ENCODE measurements around the gene TINAGL1. TPM values are rescaled to one million over a fixed set of nuclear protein-coding genes. Genes with fewer than 3 reads are reported as not detected.

The TINAGL1 gene
- total RNA-seq, 4 donors from 2014 or later, result 139 to 354 (median 244) TPM

GRCh38 chr1:31572323-31573104, 3.8 kb upstream of the TINAGL1 start:
- peak overlapping the region; percentile 92 to 96 (median 94) for H3K27ac ChIP-seq (replicated peaks in 1 of 4)
- intact Hi-C loops (cut with DNase I), result no loop called here
- no peaks in the 10 kb centered on the region for H3K9me3 ChIP-seq
- peaks cover 42 to 51% (median 48%) of the 10 kb centered on the region in 4 donors for H3K4me1 ChIP-seq
- H3K36me3 ChIP-seq, result peaks cover 0 to 8% (median 0%) of the 10 kb centered on the region in 4 donors
- H3K4me3 ChIP-seq, result no peak overlapping the region
- WGBS, result 80% methylated on average over 5 of the region's 7 CpGs
- H3K27me3 ChIP-seq, result no peaks in the 10 kb centered on the region
- TF ChIP-seq POLR2A (IDR thresholded peaks at IDR 0.05; ENCODE audit: low read depth) (no peak), EP300 (IDR thresholded peaks at IDR 0.05) (no peak), POLR2AphosphoS5 (IDR thresholded peaks at IDR 0.05) (peak in 1 of 2 donors; percentile 8)
- TF ChIP-seq, protein P1, sequence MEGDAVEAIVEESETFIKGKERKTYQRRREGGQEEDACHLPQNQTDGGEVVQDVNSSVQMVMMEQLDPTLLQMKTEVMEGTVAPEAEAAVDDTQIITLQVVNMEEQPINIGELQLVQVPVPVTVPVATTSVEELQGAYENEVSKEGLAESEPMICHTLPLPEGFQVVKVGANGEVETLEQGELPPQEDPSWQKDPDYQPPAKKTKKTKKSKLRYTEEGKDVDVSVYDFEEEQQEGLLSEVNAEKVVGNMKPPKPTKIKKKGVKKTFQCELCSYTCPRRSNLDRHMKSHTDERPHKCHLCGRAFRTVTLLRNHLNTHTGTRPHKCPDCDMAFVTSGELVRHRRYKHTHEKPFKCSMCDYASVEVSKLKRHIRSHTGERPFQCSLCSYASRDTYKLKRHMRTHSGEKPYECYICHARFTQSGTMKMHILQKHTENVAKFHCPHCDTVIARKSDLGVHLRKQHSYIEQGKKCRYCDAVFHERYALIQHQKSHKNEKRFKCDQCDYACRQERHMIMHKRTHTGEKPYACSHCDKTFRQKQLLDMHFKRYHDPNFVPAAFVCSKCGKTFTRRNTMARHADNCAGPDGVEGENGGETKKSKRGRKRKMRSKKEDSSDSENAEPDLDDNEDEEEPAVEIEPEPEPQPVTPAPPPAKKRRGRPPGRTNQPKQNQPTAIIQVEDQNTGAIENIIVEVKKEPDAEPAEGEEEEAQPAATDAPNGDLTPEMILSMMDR (IDR thresholded peaks at IDR 0.05), result no peak
- DNase-seq (ENCODE audit: extremely low spot score), result peak; percentile 53

DNA sequence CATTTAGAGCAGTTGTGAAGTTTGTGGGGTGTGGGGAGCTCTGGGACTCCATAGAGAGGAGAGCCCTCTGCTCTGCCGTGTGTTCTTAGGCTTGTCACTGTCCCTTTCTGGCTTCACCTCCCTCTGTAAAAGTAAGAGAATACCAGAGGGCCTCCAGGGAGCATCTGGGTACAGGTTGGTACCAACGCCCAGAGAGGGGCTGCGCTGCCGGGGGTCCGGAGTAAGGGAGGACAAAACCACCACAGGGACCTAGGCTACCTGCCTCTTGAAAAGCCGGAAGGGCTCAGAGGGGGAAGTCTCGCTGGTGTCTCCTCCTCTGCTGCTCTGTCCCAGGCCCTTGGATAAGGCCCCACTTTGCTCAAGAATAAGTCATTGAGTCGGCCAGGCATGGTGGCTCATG, 3.1 kb upstream of the TINAGL1 start:
- H3K4me3 ChIP-seq, result no peak overlapping the region
- H3K27ac ChIP-seq (replicated peaks in 1 of 4), result peak overlapping the region; percentile 92 to 96 (median 94)
- no peaks in the 10 kb centered on the region for H3K27me3 ChIP-seq
- intact Hi-C loops (cut with DNase I), result no loop called here
- H3K36me3 ChIP-seq, result peaks cover 0 to 12% (median 0%) of the 10 kb centered on the region in 4 donors
- WGBS, result 91% methylated on average over 8 of the region's 8 CpGs
- H3K4me1 ChIP-seq, result peaks cover 42 to 57% (median 49%) of the 10 kb centered on the region in 4 donors
- DNase-seq (ENCODE audit: extremely low spot score), result peak; percentile 79
- no peaks in the 10 kb centered on the region for H3K9me3 ChIP-seq
- TF ChIP-seq POLR2A (IDR thresholded peaks at IDR 0.05; ENCODE audit: low read depth) (no peak), POLR2AphosphoS5 (IDR thresholded peaks at IDR 0.05) (no peak), EP300 (IDR thresholded peaks at IDR 0.05) (no peak)
- TF ChIP-seq, protein P1 (IDR thresholded peaks at IDR 0.05), result no peak

GRCh38 chr1:31574749-31575368, 1.5 kb upstream of the TINAGL1 start:
- TF ChIP-seq, protein P1 (IDR thresholded peaks at IDR 0.05), result no peak
- TF ChIP-seq EP300 (IDR thresholded peaks at IDR 0.05) (no peak), POLR2AphosphoS5 (IDR thresholded peaks at IDR 0.05) (no peak), POLR2A (IDR thresholded peaks at IDR 0.05; ENCODE audit: low read depth) (no peak)
- Histone ChIP-seq H3K36me3 (peaks cover 0 to 22% (median 0%) of the 10 kb centered on the region in 4 donors), H3K27ac (replicated peaks in 1 of 4) (peak overlapping the region; percentile 92 to 96 (median 94)), H3K9me3 (no peaks in the 10 kb centered on the region), H3K4me1 (peaks cover 46 to 68% (median 58%) of the 10 kb centered on the region in 4 donors), H3K4me3 (no peak overlapping the region), H3K27me3 (no peaks in the 10 kb centered on the region)
- DNase-seq (ENCODE audit: extremely low spot score), result peak; percentile 84
- intact Hi-C loops (cut with DNase I), result no loop called here
- 54% methylated on average over 10 of the region's 10 CpGs for WGBS

- Histone ChIP-seq H3K27me3 (no peaks in the 10 kb centered on the region), H3K36me3 (peaks cover 0 to 24% (median 0%) of the 10 kb centered on the region in 4 donors), H3K27ac (replicated peaks in 1 of 4) (peak overlapping the region; percentile 92 to 96 (median 94)), H3K9me3 (no peaks in the 10 kb centered on the region), H3K4me3 (peak overlapping the region; percentile 67 to 81 (median 73)), H3K4me1 (peaks cover 49 to 75% (median 65%) of the 10 kb centered on the region in 4 donors)
- DNase-seq (ENCODE audit: extremely low spot score), result no peak
- TF ChIP-seq POLR2A (IDR thresholded peaks at IDR 0.05; ENCODE audit: low read depth), result no peak
- TF ChIP-seq, protein P1 (IDR thresholded peaks at IDR 0.05), result no peak
- TF ChIP-seq POLR2AphosphoS5 (IDR thresholded peaks at IDR 0.05), result no peak
- intact Hi-C loops (cut with DNase I), result no loop called here
- WGBS, result 72% methylated on average over 8 of the region's 11 CpGs
Observed at GRCh38 chr1:31575369-31576140, 760 bp upstream of the TINAGL1 start.

Data from esophagus muscularis mucosa (tissue), 4 donors.